Esophagus (tissue), 2 donors: ENCODE measurements around the gene SORCS2. TPM values are rescaled to one million over a fixed set of nuclear protein-coding genes. Genes with fewer than 3 reads are reported as not detected.

Experiments
- H3K27ac ChIP-seq, 2 donors: one replicate each; pipeline ENCODE4 v1.5.1; 2013; ENCODE audit warnings: low read depth in 2 of 2, mild to moderate bottlenecking in 2 of 2, inconsistent platforms in 1 of 2, low read length in 1 of 2, moderate library complexity in 1 of 2
- H3K27me3 ChIP-seq, 2 donors: one replicate each; pipeline ENCODE4 v1.6.1; 2013; ENCODE audit warnings: low read length in 2 of 2, control low read depth in 1 of 2, mild to moderate bottlenecking in 1 of 2; ENCODE audit not compliant: insufficient read depth in 2 of 2, control insufficient read depth in 1 of 2
- H3K36me3 ChIP-seq, 2 donors: one replicate each; pipeline ENCODE4 v1.6.1; 2013; ENCODE audit warnings: low read length in 1 of 2; ENCODE audit not compliant: control insufficient read depth in 2 of 2, insufficient read depth in 2 of 2
- H3K4me1 ChIP-seq, 2 donors: one replicate each; pipeline ENCODE4 v1.6.1; 2013; ENCODE audit warnings: low read length in 1 of 2; ENCODE audit not compliant: control insufficient read depth in 2 of 2, insufficient read depth in 2 of 2
- H3K4me3 ChIP-seq, 2 donors: one replicate each; pipeline ENCODE4 v1.5.1; 2013; ENCODE audit warnings: low read length in 2 of 2, mild to moderate bottlenecking in 2 of 2, low read depth in 1 of 2, moderate library complexity in 1 of 2
- H3K9me3 ChIP-seq, 2 donors: one replicate each; pipeline ENCODE4 v1.6.1; 2013; ENCODE audit warnings: mild to moderate bottlenecking in 2 of 2, low read depth in 1 of 2, low read length in 1 of 2, moderate library complexity in 1 of 2; ENCODE audit not compliant: control insufficient read depth in 2 of 2, insufficient read depth in 1 of 2
- WGBS, 2 donors: extraction: QIAGEN DNeasy Blood & Tissue Kit; methylation state at CpG; one replicate each; pipeline ENCODE4 v1.1.7; 2013; 5-methylcytosine and 5-hydroxymethylcytosine counted together
- polyA plus RNA-seq, 2 donors: library from polyadenylated mRNA; stranded (reverse); fragments of 200-250 nt; gene quantifications; one replicate each; pipeline ENCODE4 v1.2.3, GENCODE V29; 2013
- donor health status: healthy with polysubstance abuse.
- donor health status: Bipolar disorder and iron deficiency.

The SORCS2 gene
- polyA plus RNA-seq, 2 donors = 1.1 to 1.2 TPM

GRCh38 chr4:7581477-7581876 is 389.1 kb downstream of the SORCS2 start:
- peaks cover 9 to 20% of the 10 kb centered on the region in 2 donors for H3K9me3 ChIP-seq
- H3K4me1 ChIP-seq = no peaks in the 10 kb centered on the region
- no peaks in the 10 kb centered on the region for H3K36me3 ChIP-seq
- H3K27me3 ChIP-seq = no peaks in the 10 kb centered on the region
- 46 to 53% methylated on average over 8 of the region's 8 CpGs for WGBS, 2 donors
- H3K27ac ChIP-seq = no peak overlapping the region
- no peak overlapping the region for H3K4me3 ChIP-seq

- Histone ChIP-seq H3K27ac (no peak overlapping the region), H3K4me3 (no peak overlapping the region), H3K27me3 (no peaks in the 10 kb centered on the region), H3K9me3 (peaks cover 3 to 10% of the 10 kb centered on the region in 2 donors), H3K36me3 (no peaks in the 10 kb centered on the region), H3K4me1 (no peaks in the 10 kb centered on the region)
- 90 to 92% methylated on average over 16 of the region's 16 CpGs for whole genome bisulfite sequencing, 2 donors
Measured at GRCh38 chr4:7582313-7583097, 390.2 kb downstream of the SORCS2 start.

- H3K27ac ChIP-seq = no peak overlapping the region
- H3K27me3 ChIP-seq = no peaks in the 10 kb centered on the region
- H3K36me3 ChIP-seq = no peaks in the 10 kb centered on the region
- 90% methylated on average over 1 of the region's 1 CpG for WGBS, 2 donors
- H3K4me3 ChIP-seq = no peak overlapping the region
- H3K9me3 ChIP-seq = peaks cover 0 to 3% of the 10 kb centered on the region in 2 donors
- no peaks in the 10 kb centered on the region for H3K4me1 ChIP-seq
Measured at GRCh38 chr4:7584098-7584497, 391.8 kb downstream of the SORCS2 start.

GRCh38 chr4:7584606-7585159 is 392.3 kb downstream of the SORCS2 start:
- H3K9me3 ChIP-seq = peaks cover 0 to 3% of the 10 kb centered on the region in 2 donors
- 81 to 84% methylated on average over 9 of the region's 9 CpGs for WGBS, 2 donors
- no peaks in the 10 kb centered on the region for H3K27me3 ChIP-seq
- H3K36me3 ChIP-seq = no peaks in the 10 kb centered on the region
- no peak overlapping the region for H3K4me3 ChIP-seq
- H3K27ac ChIP-seq = no peak overlapping the region
- no peaks in the 10 kb centered on the region for H3K4me1 ChIP-seq

- 46 to 53% methylated on average over 3 of the region's 3 CpGs for WGBS, 2 donors
- Histone ChIP-seq H3K9me3 (peaks cover 0 to 3% of the 10 kb centered on the region in 2 donors), H3K4me3 (no peak overlapping the region), H3K27me3 (no peaks in the 10 kb centered on the region), H3K36me3 (no peaks in the 10 kb centered on the region), H3K4me1 (no peaks in the 10 kb centered on the region), H3K27ac (no peak overlapping the region)
Measured at GRCh38 chr4:7585768-7586167, 393.4 kb downstream of the SORCS2 start.

- Histone ChIP-seq H3K4me3 (no peak overlapping the region), H3K9me3 (peaks cover 0 to 3% of the 10 kb centered on the region in 2 donors), H3K36me3 (no peaks in the 10 kb centered on the region), H3K27ac (no peak overlapping the region), H3K4me1 (no peaks in the 10 kb centered on the region), H3K27me3 (no peaks in the 10 kb centered on the region)
- 71 to 74% methylated on average over 23 of the region's 23 CpGs for WGBS, 2 donors
Measured at GRCh38 chr4:7587433-7588405, 395.4 kb downstream of the SORCS2 start.

GRCh38 chr4:7590189-7590588 is 397.9 kb downstream of the SORCS2 start:
- Histone ChIP-seq H3K27me3 (no peaks in the 10 kb centered on the region), H3K4me1 (no peaks in the 10 kb centered on the region), H3K36me3 (no peaks in the 10 kb centered on the region), H3K9me3 (peaks cover 0 to 3% of the 10 kb centered on the region in 2 donors), H3K4me3 (no peak overlapping the region), H3K27ac (no peak overlapping the region)
- 49 to 50% methylated on average over 7 of the region's 7 CpGs for WGBS, 2 donors

- Histone ChIP-seq H3K9me3 (peaks cover 0 to 3% of the 10 kb centered on the region in 2 donors), H3K36me3 (no peaks in the 10 kb centered on the region), H3K27me3 (no peaks in the 10 kb centered on the region), H3K27ac (no peak overlapping the region), H3K4me1 (no peaks in the 10 kb centered on the region), H3K4me3 (no peak overlapping the region)
- 90 to 93% methylated on average over 8 of the region's 8 CpGs for WGBS, 2 donors
Measured at GRCh38 chr4:7590899-7591298, 398.6 kb downstream of the SORCS2 start.

- H3K27me3 ChIP-seq = no peaks in the 10 kb centered on the region
- WGBS, 2 donors = 87 to 89% methylated on average over 28 of the region's 28 CpGs
Measured at GRCh38 chr4:7591409-7592053, 399.2 kb downstream of the SORCS2 start.

More at GRCh38 chr4:7591409-7592053, 399.2 kb downstream of the SORCS2 start:
- Histone ChIP-seq H3K9me3 (peaks cover 0 to 3% of the 10 kb centered on the region in 2 donors), H3K4me3 (no peak overlapping the region), H3K4me1 (peaks cover under 1% of the 10 kb centered on the region in 2 donors), H3K27ac (no peak overlapping the region), H3K36me3 (no peaks in the 10 kb centered on the region)
